Measurements from ENCODE around the gene ID2. TPM values are rescaled to one million over a fixed set of nuclear protein-coding genes. Genes with fewer than 3 reads are reported as not detected.
A peak's percentile ranks its signal among the peaks of the same experiment; 100 is the strongest.

ID2 gene
- polyA plus RNA-seq, 1 donor = 449 TPM

DNA sequence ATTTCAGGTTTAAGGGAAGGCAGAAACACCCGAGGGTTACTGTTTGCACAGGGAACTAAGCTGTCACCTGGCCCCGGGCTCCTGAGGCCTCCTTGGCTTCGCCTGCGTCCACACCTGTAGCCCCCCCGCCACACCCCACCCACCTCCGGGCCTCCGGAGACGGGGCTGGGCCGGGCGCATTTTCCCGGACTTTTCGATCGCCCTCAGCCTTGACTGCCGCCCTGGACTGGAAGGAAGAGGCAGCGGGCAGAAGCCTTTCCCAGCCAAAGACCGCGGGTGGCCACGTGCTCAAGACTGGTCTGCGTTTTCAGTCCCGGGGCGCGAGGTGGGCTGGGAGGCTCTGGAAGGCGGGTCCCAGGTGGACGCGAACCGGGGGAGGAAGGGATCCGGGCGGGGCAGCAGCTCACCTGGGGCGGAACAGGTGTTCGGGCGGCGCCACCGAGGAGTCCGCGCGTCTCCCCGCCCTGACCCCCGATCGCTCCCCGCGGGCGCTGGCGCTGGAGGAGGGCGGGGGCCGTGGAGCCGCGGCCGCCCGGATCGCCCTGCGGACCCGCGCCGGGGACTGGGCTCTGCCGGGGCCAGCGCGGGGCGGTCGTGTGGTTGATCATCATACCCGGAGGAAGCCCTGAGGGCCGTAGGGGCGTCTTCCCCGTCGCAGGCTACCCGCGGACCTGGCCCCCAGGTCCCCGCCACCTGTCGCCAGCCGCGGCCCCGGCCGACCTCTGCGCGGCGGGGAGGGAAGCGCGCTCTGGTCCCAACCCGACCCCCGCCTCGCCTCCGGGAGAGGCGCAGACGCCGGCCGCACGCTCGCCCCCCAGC lies 3.2 kb downstream of the ID2 start:
- Histone ChIP-seq H3K27me3 (ENCODE audit: control insufficient read depth, insufficient read depth, low read length) (no peaks in the 10 kb centered on the region), H3K4me1 (ENCODE audit: control insufficient read depth, insufficient read depth, low read length) (no peaks in the 10 kb centered on the region), H3K27ac (ENCODE audit: low read length) (peak overlapping the region; percentile 98), H3K36me3 (ENCODE audit: control insufficient read depth, insufficient read depth, low read length) (peaks cover 11% of the 10 kb centered on the region), H3K9me3 (ENCODE audit: control insufficient read depth, low read depth, low read length) (no peaks in the 10 kb centered on the region), H3K4me3 (ENCODE audit: low read length) (peak overlapping the region; percentile 96)
- peak; percentile 84 to 94 for DNase-seq
- WGBS (ENCODE audit: insufficient coverage, low lambda C conversion rate) = no CpG with 5 or more reads among the region's 87 CpGs

DNA sequence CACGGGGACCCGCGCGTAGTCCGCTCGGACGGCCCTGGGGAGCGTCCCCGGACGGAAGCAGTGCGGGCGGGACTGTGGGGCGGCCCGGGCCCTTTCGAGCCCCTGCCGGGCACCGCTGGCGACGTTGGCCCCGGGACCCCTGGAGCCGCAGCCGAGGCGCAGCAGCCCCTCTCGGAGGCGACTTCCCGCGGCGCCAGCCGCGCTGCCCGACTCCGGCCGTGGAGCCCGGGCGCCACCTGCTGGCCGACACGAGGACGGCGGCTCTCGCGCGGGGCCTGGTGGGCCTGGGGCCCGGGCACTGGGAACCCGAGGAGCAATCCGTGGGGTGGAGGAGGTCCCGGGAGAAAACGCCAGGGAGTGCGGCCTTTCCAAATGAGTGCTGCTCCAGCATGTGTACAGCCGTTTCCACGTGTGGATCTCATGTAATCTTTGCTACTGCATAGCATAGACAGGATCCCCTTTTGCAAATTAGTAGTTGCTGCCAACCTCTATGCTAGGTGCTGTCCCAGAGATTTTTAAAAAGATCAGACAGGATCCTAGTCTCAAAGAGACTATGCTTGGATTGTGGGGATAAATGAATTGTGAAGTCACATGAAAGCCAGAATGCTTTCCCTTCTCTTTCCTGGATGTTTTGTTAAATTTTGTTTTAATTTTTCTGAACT lies 4.0 kb downstream of the ID2 start:
- H3K4me1 ChIP-seq (ENCODE audit: control insufficient read depth, insufficient read depth, low read length) = no peaks in the 10 kb centered on the region
- peak overlapping the region; percentile 98 for H3K27ac ChIP-seq (ENCODE audit: low read length)
- H3K4me3 ChIP-seq (ENCODE audit: low read length) = peak overlapping the region; percentile 96
- no peaks in the 10 kb centered on the region for H3K27me3 ChIP-seq (ENCODE audit: control insufficient read depth, insufficient read depth, low read length)
- peaks cover 11% of the 10 kb centered on the region for H3K36me3 ChIP-seq (ENCODE audit: control insufficient read depth, insufficient read depth, low read length)
- no peaks in the 10 kb centered on the region for H3K9me3 ChIP-seq (ENCODE audit: control insufficient read depth, low read depth, low read length)
- peak; percentile 66 to 83 for DNase-seq
- WGBS (ENCODE audit: insufficient coverage, low lambda C conversion rate) = no CpG with 5 or more reads among the region's 50 CpGs

DNA sequence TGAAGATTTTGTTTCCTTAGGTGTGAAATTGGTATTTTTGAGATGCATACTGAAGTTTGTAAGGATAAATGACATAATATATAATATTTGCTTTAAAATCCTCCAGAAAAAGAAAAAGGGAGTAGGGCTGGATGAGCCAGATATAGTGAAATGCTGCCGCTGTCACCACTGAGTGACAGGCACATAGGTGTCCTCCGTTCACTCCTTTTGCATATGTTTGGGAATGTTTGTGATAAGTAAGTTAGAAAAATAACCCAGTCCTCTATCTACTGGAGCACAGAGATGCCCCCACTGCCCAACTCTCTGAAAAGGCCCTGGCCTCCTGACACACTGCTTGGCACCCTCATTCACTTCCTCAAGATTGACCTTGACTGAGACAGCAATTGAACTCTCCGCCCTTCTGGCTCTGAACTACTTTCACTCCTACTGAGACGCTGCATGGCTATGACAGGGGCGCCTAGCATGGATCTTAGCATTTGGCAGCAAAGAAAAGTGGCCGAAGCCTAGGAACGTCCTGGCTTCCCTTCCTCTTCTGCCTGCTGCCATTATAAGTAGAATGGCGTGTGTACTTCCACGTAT lies 10.1 kb downstream of the ID2 start:
- H3K27me3 ChIP-seq (ENCODE audit: control insufficient read depth, insufficient read depth, low read length) = peaks cover 4% of the 10 kb centered on the region
- no peak overlapping the region for H3K27ac ChIP-seq (ENCODE audit: low read length)
- H3K36me3 ChIP-seq (ENCODE audit: control insufficient read depth, insufficient read depth, low read length) = no peaks in the 10 kb centered on the region
- no peaks in the 10 kb centered on the region for H3K9me3 ChIP-seq (ENCODE audit: control insufficient read depth, low read depth, low read length)
- no peak overlapping the region for H3K4me3 ChIP-seq (ENCODE audit: low read length)
- peaks cover 5% of the 10 kb centered on the region for H3K4me1 ChIP-seq (ENCODE audit: control insufficient read depth, insufficient read depth, low read length)
- WGBS (ENCODE audit: insufficient coverage, low lambda C conversion rate) = no CpG with 5 or more reads among the region's 9 CpGs
- DNase-seq = no peak

DNA sequence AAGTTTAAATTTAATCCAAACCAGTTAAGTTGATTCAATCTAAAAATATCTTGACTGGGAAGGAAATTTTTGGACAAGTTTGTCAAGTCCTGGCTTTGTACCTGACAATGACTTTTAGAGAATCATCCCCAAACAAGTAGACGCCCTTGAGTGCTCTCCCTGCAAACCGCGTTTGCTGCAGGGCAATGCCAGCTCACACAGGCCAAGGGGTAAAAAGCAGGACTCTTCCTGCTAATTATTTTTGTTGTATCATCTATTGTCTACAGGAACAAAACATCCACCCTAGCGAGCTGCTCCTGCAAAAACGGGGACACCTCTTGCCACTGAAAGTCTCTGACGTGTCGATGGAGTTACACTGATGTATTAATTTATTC lies 10.9 kb downstream of the ID2 start:
- peak overlapping the region; percentile 19 for H3K4me3 ChIP-seq (ENCODE audit: low read length)
- H3K27ac ChIP-seq (ENCODE audit: low read length) = no peak overlapping the region
- H3K27me3 ChIP-seq (ENCODE audit: control insufficient read depth, insufficient read depth, low read length) = peaks cover 4% of the 10 kb centered on the region
- H3K9me3 ChIP-seq (ENCODE audit: control insufficient read depth, low read depth, low read length) = no peaks in the 10 kb centered on the region
- H3K36me3 ChIP-seq (ENCODE audit: control insufficient read depth, insufficient read depth, low read length) = no peaks in the 10 kb centered on the region
- DNase-seq = no peak
- WGBS (ENCODE audit: insufficient coverage, low lambda C conversion rate) = no CpG with 5 or more reads among the region's 7 CpGs
- H3K4me1 ChIP-seq (ENCODE audit: control insufficient read depth, insufficient read depth, low read length) = peaks cover 5% of the 10 kb centered on the region

DNA sequence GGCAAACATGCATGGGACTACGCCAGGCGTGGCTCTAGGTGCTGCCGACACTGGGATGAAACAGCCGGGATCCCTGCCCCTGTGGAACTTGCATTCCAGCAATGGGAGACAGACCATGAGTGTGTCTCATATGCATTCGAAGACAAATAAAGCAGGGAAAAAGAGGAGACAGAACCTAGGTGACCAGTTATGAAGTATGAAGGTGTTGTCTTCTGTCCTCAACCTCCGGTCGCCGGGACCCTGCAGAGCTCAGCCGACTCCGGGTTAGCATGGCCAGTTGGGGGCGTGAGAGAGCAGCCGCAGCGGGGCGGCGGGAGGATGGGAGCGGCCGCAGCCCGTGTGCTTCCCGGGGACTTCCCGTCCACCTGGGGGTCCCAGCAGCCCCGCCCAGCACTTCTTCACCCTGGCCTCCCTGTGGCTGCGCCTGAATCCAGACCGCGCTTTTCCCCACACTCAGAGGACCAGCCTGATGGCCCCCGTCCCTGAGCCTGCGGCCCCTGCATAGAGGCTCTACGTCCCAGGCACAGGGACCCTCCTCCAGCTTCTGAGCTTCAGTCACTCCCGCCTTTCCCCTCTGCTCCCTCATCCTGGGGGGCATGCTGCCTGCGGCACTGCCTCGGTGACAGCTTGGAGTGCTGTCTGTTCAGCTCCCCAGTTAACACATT lies 11.4 kb downstream of the ID2 start:
- peaks cover 4% of the 10 kb centered on the region for H3K27me3 ChIP-seq (ENCODE audit: control insufficient read depth, insufficient read depth, low read length)
- peak overlapping the region; percentile 19 for H3K4me3 ChIP-seq (ENCODE audit: low read length)
- DNase-seq = peak; percentile 38 to 69
- H3K27ac ChIP-seq (ENCODE audit: low read length) = no peak overlapping the region
- H3K4me1 ChIP-seq (ENCODE audit: control insufficient read depth, insufficient read depth, low read length) = peaks cover 5% of the 10 kb centered on the region
- WGBS (ENCODE audit: insufficient coverage, low lambda C conversion rate) = no CpG with 5 or more reads among the region's 30 CpGs
- H3K36me3 ChIP-seq (ENCODE audit: control insufficient read depth, insufficient read depth, low read length) = no peaks in the 10 kb centered on the region
- H3K9me3 ChIP-seq (ENCODE audit: control insufficient read depth, low read depth, low read length) = no peaks in the 10 kb centered on the region

DNA sequence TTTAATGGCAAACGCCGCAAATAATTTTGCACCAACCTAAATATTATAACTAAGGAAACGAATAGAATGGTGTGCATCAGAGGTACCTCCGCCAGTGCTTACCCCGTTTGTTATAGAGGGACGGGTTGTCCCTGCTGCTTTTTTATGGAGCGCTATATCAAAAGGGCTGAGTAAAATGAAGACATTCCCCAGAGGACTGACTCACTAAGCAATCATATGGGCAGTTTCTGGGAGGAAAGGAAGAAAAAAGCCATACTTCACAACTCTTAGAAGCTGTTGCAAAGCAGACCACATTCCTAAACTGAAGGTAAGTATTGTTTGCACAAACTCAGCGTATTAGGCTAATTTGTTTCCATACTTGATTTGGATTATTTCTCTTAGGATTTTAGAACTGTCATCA lies 12.9 kb downstream of the ID2 start:
- Histone ChIP-seq H3K4me1 (ENCODE audit: control insufficient read depth, insufficient read depth, low read length) (peaks cover 5% of the 10 kb centered on the region), H3K9me3 (ENCODE audit: control insufficient read depth, low read depth, low read length) (no peaks in the 10 kb centered on the region), H3K4me3 (ENCODE audit: low read length) (no peak overlapping the region), H3K36me3 (ENCODE audit: control insufficient read depth, insufficient read depth, low read length) (no peaks in the 10 kb centered on the region), H3K27me3 (ENCODE audit: control insufficient read depth, insufficient read depth, low read length) (peaks cover 4% of the 10 kb centered on the region), H3K27ac (ENCODE audit: low read length) (no peak overlapping the region)
- 78% methylated on average over 1 of the region's 8 CpGs for WGBS (ENCODE audit: insufficient coverage, low lambda C conversion rate)
- DNase-seq = no peak

DNA sequence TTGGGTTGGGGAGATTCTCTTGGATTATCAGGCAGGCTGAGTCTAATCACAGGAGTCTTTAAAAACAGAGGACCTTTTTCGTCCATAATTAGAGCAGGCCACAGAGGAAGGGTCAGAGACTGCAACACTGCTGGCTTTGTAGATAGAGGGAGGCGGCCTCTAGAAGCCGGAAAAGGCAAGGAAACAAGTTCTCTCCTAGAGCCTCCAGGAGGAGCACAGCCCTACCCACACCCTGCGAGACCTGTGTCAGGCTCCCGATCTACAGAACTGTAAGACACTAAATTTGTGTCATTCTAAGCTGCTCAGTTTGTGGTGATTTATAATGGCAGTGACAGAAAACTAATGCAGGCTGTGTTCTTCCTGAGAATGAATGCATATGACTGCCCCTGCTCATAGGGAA lies 15.3 kb downstream of the ID2 start:
- Histone ChIP-seq H3K9me3 (ENCODE audit: control insufficient read depth, low read depth, low read length) (no peaks in the 10 kb centered on the region), H3K27ac (ENCODE audit: low read length) (no peak overlapping the region), H3K4me1 (ENCODE audit: control insufficient read depth, insufficient read depth, low read length) (peaks cover 5% of the 10 kb centered on the region), H3K36me3 (ENCODE audit: control insufficient read depth, insufficient read depth, low read length) (no peaks in the 10 kb centered on the region), H3K27me3 (ENCODE audit: control insufficient read depth, insufficient read depth, low read length) (peaks cover 4% of the 10 kb centered on the region), H3K4me3 (ENCODE audit: low read length) (no peak overlapping the region)
- no CpG with 5 or more reads among the region's 5 CpGs for WGBS (ENCODE audit: insufficient coverage, low lambda C conversion rate)
- DNase-seq = no peak

DNA sequence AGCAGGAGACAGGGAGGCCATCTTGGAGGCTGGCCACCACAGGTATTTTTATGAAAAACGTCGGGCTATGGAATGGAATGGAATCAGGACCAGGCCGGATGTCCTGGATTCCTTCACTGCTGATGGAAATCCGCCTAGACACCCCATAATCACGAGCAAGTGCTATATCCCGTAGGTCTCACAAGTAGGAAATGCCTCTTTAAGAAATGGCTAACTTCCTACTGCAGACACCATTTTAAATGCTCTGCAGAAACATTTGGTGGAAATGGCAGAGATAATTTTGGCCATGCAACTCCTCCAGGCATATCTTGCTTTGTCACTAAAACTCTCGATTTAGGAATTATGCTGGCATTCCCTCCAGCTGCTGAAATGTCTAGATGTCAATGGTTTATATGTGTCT lies 18.0 kb downstream of the ID2 start:
- Histone ChIP-seq H3K4me3 (ENCODE audit: low read length) (no peak overlapping the region), H3K4me1 (ENCODE audit: control insufficient read depth, insufficient read depth, low read length) (no peaks in the 10 kb centered on the region), H3K36me3 (ENCODE audit: control insufficient read depth, insufficient read depth, low read length) (no peaks in the 10 kb centered on the region), H3K27me3 (ENCODE audit: control insufficient read depth, insufficient read depth, low read length) (no peaks in the 10 kb centered on the region), H3K9me3 (ENCODE audit: control insufficient read depth, low read depth, low read length) (no peaks in the 10 kb centered on the region), H3K27ac (ENCODE audit: low read length) (no peak overlapping the region)
- WGBS (ENCODE audit: insufficient coverage, low lambda C conversion rate) = no CpG with 5 or more reads among the region's 7 CpGs
- DNase-seq = no peak

DNA sequence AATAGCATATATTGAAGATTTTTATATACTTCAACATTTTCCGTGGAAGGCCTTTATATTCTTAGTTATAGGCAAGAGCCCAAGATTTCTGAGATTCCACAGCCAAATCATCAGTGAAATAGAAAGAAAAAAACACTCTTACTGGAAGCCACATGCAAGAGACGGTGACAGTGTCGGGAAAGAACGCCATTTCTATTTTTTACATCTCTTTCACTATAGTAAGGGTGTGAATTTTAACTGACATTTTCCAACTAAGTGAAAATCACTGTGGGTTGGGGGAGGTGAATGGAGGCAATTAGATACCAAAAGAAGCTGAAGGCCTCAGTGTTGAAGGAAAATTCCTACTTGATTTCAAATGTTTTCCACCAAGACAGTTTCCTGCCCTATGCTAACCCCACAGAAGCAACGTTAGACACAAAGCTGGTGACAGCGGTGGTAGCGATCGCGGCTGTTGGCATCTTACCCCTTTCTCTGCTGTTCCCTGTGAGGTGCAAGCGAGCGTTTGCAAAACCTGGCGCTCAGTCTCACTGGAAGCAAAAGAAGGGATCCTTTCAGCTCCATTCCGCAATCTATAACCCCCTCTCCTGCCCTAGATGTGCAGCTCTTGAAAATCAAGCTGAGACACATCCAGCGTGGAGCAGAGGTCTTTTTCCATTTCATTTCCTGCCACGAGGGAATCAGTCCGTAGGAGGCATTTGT lies 20.0 kb downstream of the ID2 start:
- no peak for DNase-seq
- H3K36me3 ChIP-seq (ENCODE audit: control insufficient read depth, insufficient read depth, low read length) = no peaks in the 10 kb centered on the region
- H3K27me3 ChIP-seq (ENCODE audit: control insufficient read depth, insufficient read depth, low read length) = no peaks in the 10 kb centered on the region
- no peak overlapping the region for H3K27ac ChIP-seq (ENCODE audit: low read length)
- no peak overlapping the region for H3K4me3 ChIP-seq (ENCODE audit: low read length)
- no peaks in the 10 kb centered on the region for H3K4me1 ChIP-seq (ENCODE audit: control insufficient read depth, insufficient read depth, low read length)
- no peaks in the 10 kb centered on the region for H3K9me3 ChIP-seq (ENCODE audit: control insufficient read depth, low read depth, low read length)
- WGBS (ENCODE audit: insufficient coverage, low lambda C conversion rate) = 88% methylated on average over 3 of the region's 16 CpGs

DNA sequence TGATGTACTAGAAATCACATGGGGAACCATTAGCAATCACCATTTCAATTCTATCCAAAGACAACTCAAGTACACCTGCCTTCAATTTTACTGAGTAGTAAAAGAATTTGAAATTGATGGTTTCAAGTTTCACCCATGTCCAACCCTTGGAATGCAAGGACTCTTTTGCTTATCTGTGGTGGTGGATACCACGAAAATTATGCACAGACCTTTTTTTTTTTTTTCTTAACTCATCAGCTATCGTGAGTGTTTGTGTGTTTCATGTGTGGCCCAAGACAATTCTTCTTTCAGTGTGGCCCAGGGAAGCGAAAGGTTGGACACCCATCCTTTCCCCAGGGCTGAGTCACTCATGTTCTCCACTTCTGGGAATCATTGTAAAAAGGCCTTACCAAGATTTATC lies 23.1 kb downstream of the ID2 start:
- WGBS (ENCODE audit: insufficient coverage, low lambda C conversion rate) = 100% methylated on average over 1 of the region's 3 CpGs
- no peak for DNase-seq
- Histone ChIP-seq H3K27me3 (ENCODE audit: control insufficient read depth, insufficient read depth, low read length) (no peaks in the 10 kb centered on the region), H3K36me3 (ENCODE audit: control insufficient read depth, insufficient read depth, low read length) (no peaks in the 10 kb centered on the region), H3K4me1 (ENCODE audit: control insufficient read depth, insufficient read depth, low read length) (peaks cover 6% of the 10 kb centered on the region), H3K27ac (ENCODE audit: low read length) (no peak overlapping the region), H3K4me3 (ENCODE audit: low read length) (no peak overlapping the region), H3K9me3 (ENCODE audit: control insufficient read depth, low read depth, low read length) (no peaks in the 10 kb centered on the region)
